ENCODE measurements around the gene DDX3X. TPM values are rescaled to one million over a fixed set of nuclear protein-coding genes. Genes with fewer than 3 reads are reported as not detected.

DDX3X gene
- total and polyA plus RNA-seq, 10 of the 15 experiments (the other 5 are each of a cell fraction or from before 2014, with no cell fraction given) = 52.0 to 283 (median 172) TPM

- peak; percentile 19; the same call in 1 of the 2 replicates for TF ChIP-seq FOXM1 (IDR thresholded peaks at IDR 0.05; ENCODE audit: low read depth, low read length)
- TF ChIP-seq PML (IDR thresholded peaks at IDR 0.05; ENCODE audit: low read length) = peak; percentile 57
- TF ChIP-seq SMAD5 (IDR thresholded peaks at IDR 0.05; ENCODE audit: low read depth) = peak; percentile 77; the same call in 1 of the 2 replicates
- TF ChIP-seq POLR2AphosphoS2 (IDR thresholded peaks at IDR 0.05; ENCODE audit: low read depth, low read length) = peak; percentile 46
- TF ChIP-seq NFIC (IDR thresholded peaks at IDR 0.05; ENCODE audit: low read depth, low read length) = peak; percentile 36; the same call in 1 of the 2 replicates
- TF ChIP-seq ATF2 (IDR thresholded peaks at IDR 0.05; ENCODE audit: low read length) = 0 out of 2 replicates have a peak, but pooled peaks have one; percentile 15
- peak; percentile 59 for TF ChIP-seq POLR2A (IDR thresholded peaks at IDR 0.05; ENCODE audit: low read depth, low read length)
Observed at GRCh38 chrX:41350976-41351569, 17.1 kb downstream of the DDX3X start (continued).

GRCh38 chrX:41351923-41352322 is 18.0 kb downstream of the DDX3X start:
- intact Hi-C loops (cut with micrococcal nuclease; ENCODE audit: unreplicated experiment) = no loop called here
- no peaks in the 10 kb centered on the region for H3K27me3 ChIP-seq (replicated peaks in 1 of 2; ENCODE audit: control insufficient read depth in 2 of 2, insufficient read depth in 2 of 2, low read length in 1 of 2)
- peaks cover 2 to 16% of the 10 kb centered on the region in 2 experiments for H3K36me3 ChIP-seq (ENCODE audit: control insufficient read depth in 2 of 2, insufficient read depth in 2 of 2, low read length in 1 of 2)
- no peak for FAIRE-seq
- ChIA-PET SMC1A (ENCODE audit: uncharacterized antibody, unreplicated experiment) (no interaction called here), CTCF (no interaction called here), POLR2A (no interaction called here), RAD21 (ENCODE audit: unreplicated experiment) (no interaction called here)
- H3K4me1 ChIP-seq (ENCODE audit: control insufficient read depth, insufficient read depth, low read length) = no peaks in the 10 kb centered on the region
- no peak overlapping the region for H2AFZ ChIP-seq (ENCODE audit: control insufficient read depth, low read depth, low read length)
- peak; percentile 18 for ATAC-seq
- H3K27ac ChIP-seq (ENCODE audit: control insufficient read depth, insufficient read depth) = no peak overlapping the region
- no peaks in the 10 kb centered on the region for H4K20me1 ChIP-seq (ENCODE audit: control insufficient read depth, insufficient read depth)
- no peak for DNase-seq (ENCODE audit: low read depth, low spot score)
- no peaks in the 10 kb centered on the region for H3K9me3 ChIP-seq (replicated peaks; ENCODE audit: control insufficient read depth, insufficient read depth, low read length)
- no peak overlapping the region for H3K4me2 ChIP-seq (ENCODE audit: control insufficient read depth, insufficient read depth)
- WGBS (ENCODE audit: insufficient coverage, insufficient replicate concordance, low lambda C conversion rate, missing lambda C conversion rate) = 13% methylated on average over 3 of the region's 3 CpGs
- H3K79me2 ChIP-seq (ENCODE audit: control insufficient read depth, insufficient read depth, low read length) = no peaks in the 10 kb centered on the region
- in situ Hi-C loops (cut with MboI) = no loop called here
- H3K4me3 ChIP-seq = no peak overlapping the region
- BruUV-seq (replicated peaks) = no TSS peak
- no peak overlapping the region for H3K9ac ChIP-seq (ENCODE audit: control insufficient read depth, insufficient read depth, low read length)
- TF ChIP-seq RAD21 (IDR thresholded peaks at IDR 0.05; ENCODE audit: insufficient read depth, low read depth, low read length) (no peak), NFYB (IDR thresholded peaks at IDR 0.05; ENCODE audit: insufficient read depth, low read depth, low read length) (no peak), PML (IDR thresholded peaks at IDR 0.05; ENCODE audit: low read length) (0 out of 2 replicates have a peak, but pooled peaks have one; percentile 12), EGR1 (IDR thresholded peaks at IDR 0.05; ENCODE audit: borderline replicate concordance in 1 of 2, low read depth in 2 of 2, low read length in 2 of 2) (no peak), CEBPB (IDR thresholded peaks at IDR 0.05; ENCODE audit: borderline replicate concordance in 1 of 2, low read depth in 2 of 2, low read length in 2 of 2) (peak in 1 of 2 experiments; percentile 16; a peak in 1 of 4 replicates), USF2 (IDR thresholded peaks at IDR 0.05; ENCODE audit: borderline replicate concordance, low read depth, low read length) (no peak), NR2C1 (IDR thresholded peaks at IDR 0.05) (no peak), TCF7 (IDR thresholded peaks at IDR 0.05; ENCODE audit: borderline replicate concordance) (no peak), RBBP5 (conservative IDR thresholded peaks at IDR 0.05) (no peak), SPI1 (IDR thresholded peaks at IDR 0.05; ENCODE audit: borderline replicate concordance, insufficient read depth, low read depth, low read length) (no peak), ZNF622 (IDR thresholded peaks at IDR 0.05) (no peak), BCL3 (IDR thresholded peaks at IDR 0.05; ENCODE audit: borderline replicate concordance, insufficient read depth, low read depth, low read length, poor library complexity, severe bottlenecking) (peak; percentile 72), FOXK2 (IDR thresholded peaks at IDR 0.05) (no peak)

All from GM12878 (cell line).